ENCODE results near the gene PRR29. TPM values are rescaled to one million over a fixed set of nuclear protein-coding genes. Genes with fewer than 3 reads are reported as not detected.
"Not testable (repeated sequence)": the region's sequence is repeated elsewhere in the genome, so short reads cannot be mapped to it uniquely, and the experiment has no call there.

Gene PRR29
- total RNA-seq, 1 donor from 2014 or later: not detected

DNA sequence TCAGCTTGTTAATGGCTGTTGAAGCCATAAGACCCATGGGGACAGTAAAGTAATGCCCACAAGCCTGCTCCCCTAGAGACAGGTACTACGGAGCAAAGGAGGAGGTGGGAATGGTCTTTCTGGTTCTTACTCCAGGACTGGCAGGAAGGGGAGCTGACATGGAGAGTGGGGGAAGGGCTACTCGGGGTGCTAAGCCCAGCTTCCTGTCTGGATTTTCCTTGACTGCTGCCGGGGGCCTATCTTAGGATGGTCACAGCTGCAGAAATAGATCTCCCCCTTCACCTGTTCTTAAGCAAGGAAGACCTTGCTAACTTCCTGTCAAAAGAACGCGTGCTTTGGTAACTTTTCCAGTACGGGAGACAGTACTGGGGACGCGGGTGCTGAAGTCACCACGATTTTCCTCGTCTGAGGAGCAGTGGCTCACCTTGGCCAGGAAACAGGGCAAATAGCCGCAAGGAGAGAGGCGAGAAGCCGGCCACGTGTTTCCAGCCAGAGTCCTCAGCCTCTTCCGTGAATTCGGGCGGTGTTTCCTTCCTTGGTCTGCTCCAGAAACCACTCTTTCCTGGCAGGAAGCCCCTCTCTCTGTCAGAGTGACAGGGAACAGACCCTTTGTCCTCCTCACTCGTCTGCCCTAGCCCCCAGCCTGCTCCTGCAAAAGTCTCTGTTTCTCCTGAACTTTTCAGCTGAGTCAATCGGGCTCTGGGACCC is 656 bp upstream of the PRR29 start:
- peak; percentile 29 for DNase-seq (ENCODE audit: low spot score)

GRCh38 chr17:63998721-63999679 is 849 bp downstream of the PRR29 start:
- DNase-seq (ENCODE audit: low spot score): no peak

GRCh38 chr17:63999680-64000531 is 1.8 kb downstream of the PRR29 start:
- DNase-seq (ENCODE audit: low spot score): no peak

DNA sequence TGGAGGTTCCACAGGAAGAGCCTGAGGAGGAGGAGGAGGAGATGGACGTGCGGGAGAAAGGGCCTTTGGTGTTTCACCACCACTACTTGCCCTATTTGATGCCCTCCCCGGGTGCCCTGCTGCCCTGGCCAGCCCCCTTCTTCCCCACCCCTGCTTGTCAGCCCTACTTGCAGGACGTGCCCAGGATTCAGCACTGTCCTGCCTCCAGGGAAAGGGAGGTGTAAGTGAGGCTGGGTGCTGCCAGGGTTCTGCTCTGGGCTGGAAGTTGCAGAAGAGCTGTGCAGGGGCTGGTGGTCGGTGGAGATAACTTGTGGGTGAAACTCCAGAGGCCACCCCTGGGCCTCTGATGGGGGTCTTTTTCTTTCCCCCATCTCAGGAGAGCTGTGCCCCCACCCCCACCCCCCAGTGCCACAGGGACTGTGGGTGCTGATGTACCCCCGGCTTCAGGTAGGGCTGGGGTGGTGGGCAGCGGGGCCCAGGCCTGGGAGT is 3.0 kb downstream of the PRR29 start:
- DNase-seq (ENCODE audit: low spot score): no peak

DNA sequence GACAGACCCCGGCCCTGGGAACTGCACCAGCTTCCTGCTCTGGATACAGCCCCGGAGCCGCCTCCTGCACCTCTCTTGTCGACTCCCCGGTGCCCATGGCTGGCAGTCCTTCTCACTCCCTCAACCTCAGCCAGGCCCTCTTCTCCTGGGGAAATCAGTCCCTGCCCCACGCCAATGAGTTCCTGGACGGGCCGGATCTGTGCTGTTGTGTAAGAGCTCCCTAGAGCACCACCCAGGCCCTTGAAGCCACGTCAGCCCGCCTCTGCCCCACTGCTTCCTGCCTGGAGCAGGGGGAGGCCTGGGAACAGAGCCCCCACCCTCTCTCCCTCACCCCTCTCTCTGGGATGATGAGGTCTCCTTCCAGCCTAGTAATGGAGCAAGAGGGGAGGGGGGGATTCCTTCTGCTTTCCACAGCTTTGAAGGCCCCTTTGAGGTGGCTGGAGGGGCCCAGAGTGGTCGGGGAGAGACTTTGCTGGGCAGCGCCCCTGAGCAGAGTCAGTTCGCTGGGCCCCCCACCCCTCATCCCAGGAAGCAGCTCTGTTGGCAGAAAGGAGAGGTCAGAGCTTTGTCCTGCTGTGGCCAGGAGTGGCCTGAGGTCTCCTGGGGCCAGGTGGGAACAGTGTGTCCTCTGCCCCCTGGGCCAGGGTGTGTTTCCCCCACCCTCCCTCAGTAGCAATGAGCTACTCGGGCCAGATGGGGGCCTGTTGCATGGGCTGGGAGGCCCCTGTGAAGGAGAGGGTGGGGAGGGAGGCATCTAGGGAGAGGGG is 3.8 kb downstream of the PRR29 start:
- peak; percentile 51 for DNase-seq (ENCODE audit: low spot score)

DNA sequence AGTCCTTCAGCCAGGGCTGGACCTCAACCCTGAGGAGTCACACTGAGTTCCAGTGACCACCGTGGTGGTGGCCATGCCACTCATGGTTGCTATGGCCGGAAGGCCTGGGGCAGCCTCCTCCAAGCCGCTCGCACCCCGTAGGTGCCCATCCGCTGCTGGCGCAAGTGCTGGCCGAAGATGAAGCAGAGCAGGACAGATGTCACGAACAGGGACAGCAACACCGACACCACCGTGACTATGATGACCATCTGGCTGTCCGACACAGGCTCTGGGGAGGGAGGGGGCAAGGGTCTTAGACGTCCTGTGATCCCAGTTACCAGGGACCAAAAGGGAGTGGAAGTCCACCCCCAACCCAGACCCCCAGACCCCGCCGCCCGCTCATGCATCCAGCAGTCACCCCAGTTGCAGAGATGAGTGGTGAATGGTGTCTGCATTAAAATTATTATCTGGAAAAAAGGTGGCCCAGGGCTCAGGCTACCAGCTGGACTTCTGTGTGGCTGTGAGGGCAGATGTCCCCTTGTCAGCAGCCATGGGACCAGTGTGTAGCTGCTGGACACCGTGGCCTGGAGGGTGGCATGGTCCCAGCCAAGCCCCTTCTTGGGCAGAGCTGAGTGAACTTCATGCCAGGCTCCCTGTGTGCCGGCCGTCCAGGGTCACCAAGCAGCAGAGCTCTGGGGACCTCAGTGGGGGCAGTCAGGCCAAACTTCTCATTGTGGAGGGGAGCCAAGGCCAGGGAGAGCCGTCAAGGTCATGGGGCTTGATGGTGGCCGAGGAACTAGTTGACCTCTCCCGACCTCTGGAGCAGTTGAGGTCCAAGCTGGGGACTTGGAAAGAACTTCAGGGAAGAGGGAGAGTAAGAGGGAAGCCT is 4.7 kb downstream of the PRR29 start:
- DNase-seq (ENCODE audit: low spot score): no peak

- DNase-seq (ENCODE audit: low spot score): no peak
These were observed 5.5 kb downstream of the PRR29 start for GRCh38 chr17:64003526-64004121.

GRCh38 chr17:64004218-64004770 is 6.1 kb downstream of the PRR29 start:
- no peak for DNase-seq (ENCODE audit: low spot score)

DNA sequence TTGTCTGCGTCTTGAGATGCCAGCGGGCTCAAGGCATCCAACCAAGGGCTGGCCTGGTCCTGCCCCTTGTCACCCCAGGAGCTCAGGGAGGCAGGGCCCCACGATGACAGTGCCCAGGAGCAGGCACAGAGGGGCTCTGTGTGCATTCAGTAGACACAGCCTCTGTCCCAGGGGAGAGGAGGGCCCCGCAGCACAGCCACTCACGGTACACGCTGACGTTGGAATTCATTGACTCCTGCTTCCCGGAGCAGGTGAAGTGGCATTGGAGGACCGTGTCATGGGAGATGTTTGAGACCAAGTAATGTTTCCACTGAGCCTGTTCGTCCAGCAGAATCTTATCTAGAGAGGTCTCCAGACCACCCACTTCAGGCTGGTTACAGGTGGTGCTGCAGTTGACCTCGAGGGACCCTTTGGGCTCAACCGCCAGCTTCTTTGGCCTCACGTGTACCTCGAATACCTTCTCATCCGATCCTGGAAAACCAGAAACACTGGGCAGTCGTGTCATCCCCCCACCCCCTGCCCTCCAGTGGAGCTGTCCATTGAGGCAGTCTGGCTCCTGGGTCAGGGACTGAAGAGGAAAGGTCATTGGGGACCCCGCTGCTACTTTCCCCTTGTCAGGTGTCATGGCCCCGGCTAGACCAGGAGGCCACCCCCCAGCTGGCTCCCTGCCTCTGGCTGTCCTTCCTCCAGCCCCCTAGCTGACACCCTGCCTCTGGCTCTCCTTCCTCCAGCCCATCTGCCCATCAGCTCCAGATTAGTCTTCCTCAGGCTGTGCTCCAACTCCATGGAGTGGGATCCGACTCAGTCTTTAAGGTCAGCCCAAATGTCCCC is 7.0 kb downstream of the PRR29 start:
- no peak for DNase-seq (ENCODE audit: low spot score)

- no peak for DNase-seq (ENCODE audit: low spot score)
These were observed 7.6 kb downstream of the PRR29 start for GRCh38 chr17:64005734-64006167.

DNA sequence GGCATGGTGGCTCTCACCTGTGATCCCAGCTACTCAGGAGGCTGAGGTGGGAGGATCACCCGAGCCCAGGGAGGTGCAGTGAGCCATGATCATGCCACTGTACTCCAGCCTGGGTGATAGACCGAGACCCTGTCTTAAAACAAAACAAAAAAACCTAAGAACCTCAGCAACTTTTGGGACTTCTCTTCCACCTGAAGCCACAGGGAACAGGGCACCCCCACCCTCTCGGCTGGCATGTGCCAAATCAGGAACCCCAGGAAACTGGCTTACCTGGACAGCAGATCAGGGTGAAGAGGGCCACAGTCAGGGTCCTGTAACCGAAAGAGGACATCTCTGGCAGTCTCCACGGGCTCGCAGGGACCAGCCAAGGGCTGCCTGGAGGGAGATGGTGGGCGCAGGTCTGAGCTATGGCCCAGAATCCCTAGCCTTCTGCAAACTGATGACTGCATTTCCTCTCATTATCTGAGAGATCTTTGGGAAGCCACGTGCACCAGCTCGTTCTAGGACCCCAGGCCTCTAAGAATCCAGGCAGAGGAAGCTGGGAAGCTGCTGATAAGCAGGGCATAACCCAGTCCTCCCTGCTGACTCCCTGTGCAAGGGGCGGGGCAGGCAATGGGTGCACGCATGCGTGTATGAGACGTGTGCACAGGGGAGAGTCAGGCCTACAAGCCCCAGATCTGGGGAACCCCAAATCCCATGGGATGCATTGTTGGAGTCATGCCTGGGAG is 8.4 kb downstream of the PRR29 start:
- peak; percentile 77 for DNase-seq (ENCODE audit: low spot score)

- DNase-seq (ENCODE audit: low spot score): not testable (repeated sequence)
These were observed 9.1 kb downstream of the PRR29 start for GRCh38 chr17:64007089-64007837.

- DNase-seq (ENCODE audit: low spot score): no peak
These were observed 9.7 kb downstream of the PRR29 start for GRCh38 chr17:64007838-64008282.

DNA sequence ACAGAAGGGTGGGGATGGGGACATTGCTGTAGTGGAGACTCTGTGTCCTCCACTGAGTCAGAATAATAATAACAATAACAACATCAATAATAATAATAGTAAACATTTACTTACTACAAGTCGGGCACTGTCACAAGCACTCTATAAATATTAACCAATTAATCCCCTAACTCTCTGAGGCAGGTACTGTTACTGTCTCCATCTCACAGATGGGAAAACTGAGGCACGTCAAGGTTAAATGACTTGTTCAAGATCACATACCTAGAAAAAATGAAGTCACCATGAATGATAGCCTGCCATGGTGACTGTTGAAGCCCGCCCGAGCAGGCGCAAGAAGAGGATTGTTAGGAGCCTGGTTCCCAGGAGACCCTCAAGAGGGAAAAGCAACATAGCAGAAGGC is 10.2 kb downstream of the PRR29 start:
- DNase-seq (ENCODE audit: low spot score): no peak

DNA sequence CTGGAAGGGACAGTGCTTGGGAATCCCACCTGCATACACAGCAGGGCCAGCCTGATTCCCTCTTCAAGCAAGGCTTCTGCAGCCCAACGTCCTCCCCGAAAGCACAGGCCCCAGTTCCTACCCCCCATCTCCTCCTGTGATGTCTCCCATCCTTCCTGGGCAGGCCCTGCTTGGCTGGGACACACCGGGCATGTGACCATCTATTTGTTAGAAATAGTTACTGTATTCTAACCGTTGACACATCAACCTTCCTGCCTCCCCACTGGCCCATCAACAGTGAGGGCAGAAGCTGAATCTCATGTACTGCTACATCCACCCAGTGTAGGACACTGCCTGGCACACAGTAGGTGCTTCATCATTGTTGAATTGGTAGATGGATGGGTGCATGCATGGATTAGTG is 10.7 kb downstream of the PRR29 start:
- DNase-seq (ENCODE audit: low spot score): no peak

GRCh38 chr17:64009571-64010402 is 11.6 kb downstream of the PRR29 start:
- no peak for DNase-seq (ENCODE audit: low spot score)

Data from umbilical cord (tissue), 2 donors.